B cell (primary cell): ENCODE results near the gene ADGRV1. TPM values are rescaled to one million over a fixed set of nuclear protein-coding genes. Genes with fewer than 3 reads are reported as not detected.

Experiments
- ATAC-seq: fragments of 200-7000 bp; cut with Tn5 transposase; one replicate; pipeline ENCODE4 v1.10.0; 2021; ENCODE audit warnings: low read depth, mild to moderate bottlenecking, moderate number of reproducible peaks, moderate library complexity
- CTCF ChIA-PET: fragments of 350-600 bp; sonication (Branson Sonifier 250); formaldehyde crosslinking; loops from one replicate; lab custom pipeline; 2021; ENCODE audit warnings: antibody characterized with exemption, inconsistent platforms; lab: Charles Lee
- POLR2A ChIA-PET: fragments of 350-600 bp; sonication (Branson Sonifier 250); formaldehyde crosslinking; loops from one replicate; lab custom pipeline; 2021; ENCODE audit warnings: antibody characterized with exemption; lab: Charles Lee
- DNase-seq: peaks from one replicate; pipeline ENCODE4 v3.0.0; 2013
- H2AFZ ChIP-seq: 2 replicates; pipeline ENCODE4 v1.6.1; 2012; ENCODE audit warnings: mild to moderate bottlenecking, low read depth, low read length; ENCODE audit not compliant: insufficient read depth, poor library complexity, severe bottlenecking
- H3K27ac ChIP-seq, 2 donors: 1 replicate in 1 of 2; 2 replicates in 1 of 2; pipeline ENCODE4 v1.5.1; 2012 to 2013; ENCODE audit warnings: low read length in 2 of 2, mild to moderate bottlenecking in 2 of 2, moderate library complexity in 1 of 2
- H3K27me3 ChIP-seq, 4 experiments: fragments of 200-600 bp in 1 of 4; sonication (generic) in 1 of 4; replicated peaks in 1 of 4; 1 replicate in 2 of 4; 2 replicates in 2 of 4; pipeline versions ENCODE4 v1.6.1 to v1.7.0; 2013 to 2016; ENCODE audit warnings: low read length in 3 of 4, mild to moderate bottlenecking in 2 of 4, mixed read lengths in 1 of 4, moderate library complexity in 1 of 4; ENCODE audit not compliant: insufficient read depth in 4 of 4, control insufficient read depth in 3 of 4; ENCODE audit errors: control extremely low read depth in 1 of 4
- H3K36me3 ChIP-seq, 2 experiments: replicated peaks in 1 of 2; 1 replicate in 1 of 2; 2 replicates in 1 of 2; pipeline versions ENCODE4 v1.6.1 to v1.7.1; 2013; ENCODE audit warnings: low read length in 1 of 2; ENCODE audit not compliant: insufficient read depth in 2 of 2, control insufficient read depth in 1 of 2; ENCODE audit errors: control extremely low read depth in 1 of 2, extremely low read depth in 1 of 2
- H3K4me1 ChIP-seq, 2 donors: fragments of 200-600 bp in 1 of 2; sonication (generic) in 1 of 2; 1 replicate in 1 of 2; 2 replicates in 1 of 2; pipeline versions ENCODE4 v1.5.1 to v1.6.1; 2013 to 2017; ENCODE audit warnings: low read length in 2 of 2; ENCODE audit not compliant: control insufficient read depth in 2 of 2, insufficient read depth in 2 of 2
- H3K4me2 ChIP-seq: replicated peaks from 2 replicates; pipeline ENCODE3; 2012; ENCODE audit warnings: mild to moderate bottlenecking, low read depth, low read length; ENCODE audit not compliant: poor library complexity, severe bottlenecking
- H3K4me3 ChIP-seq, 5 experiments: fragments of 200-600 bp in 1 of 5; sonication (generic) in 1 of 5; 1 replicate in 3 of 5; 2 replicates in 2 of 5; pipeline versions ENCODE4 v1.5.1 to v1.7.0; 2011 to 2016; ENCODE audit warnings: low read length in 4 of 5, mild to moderate bottlenecking in 4 of 5, low read depth in 2 of 5, control low read depth in 1 of 5, moderate library complexity in 1 of 5; ENCODE audit not compliant: insufficient read depth in 1 of 5; ENCODE audit errors: control extremely low read depth in 1 of 5, extremely low read depth in 1 of 5
- H3K79me2 ChIP-seq: fragments of 200-600 bp; sonication (generic); one replicate; pipeline ENCODE4 v1.6.0; 2016; ENCODE audit warnings: low read length; ENCODE audit not compliant: control insufficient read depth, insufficient read depth
- H3K9ac ChIP-seq: fragments of 200-600 bp; sonication (generic); 2 replicates; pipeline ENCODE4 v1.6.1; 2017; ENCODE audit warnings: mild to moderate bottlenecking, low read length, moderate library complexity
- H3K9me3 ChIP-seq, 3 donors: one replicate each; pipeline versions ENCODE4 v1.6.1 to v1.7.1; 2013; ENCODE audit warnings: low read length in 2 of 3; ENCODE audit not compliant: control insufficient read depth in 2 of 3, insufficient read depth in 1 of 3; ENCODE audit errors: control extremely low read depth in 1 of 3
- H4K20me1 ChIP-seq: 2 replicates; pipeline ENCODE4 v1.6.0; 2012; ENCODE audit warnings: mild to moderate bottlenecking, low read length; ENCODE audit not compliant: insufficient read depth, control insufficient read depth, poor library complexity, severe bottlenecking
- H3K27ac Mint-ChIP-seq: one replicate; pipeline ENCODE4 v1.8.0; 2021; ENCODE audit warnings: mixed read lengths
- H3K27me3 Mint-ChIP-seq: one replicate; pipeline ENCODE4 v1.8.0; 2021; ENCODE audit warnings: mixed read lengths
- H3K4me1 Mint-ChIP-seq: one replicate; pipeline ENCODE4 v1.8.0; 2021; ENCODE audit warnings: mixed read lengths
- H3K4me3 Mint-ChIP-seq: one replicate; pipeline ENCODE4 v1.8.0; 2021; ENCODE audit warnings: mixed read lengths
- H3K9me3 Mint-ChIP-seq: one replicate; pipeline ENCODE4 v1.8.0; 2022; ENCODE audit warnings: mixed read lengths; ENCODE audit not compliant: insufficient read depth
- EZH2 ChIP-seq: IDR thresholded peaks from 2 replicates; pipeline ENCODE4 v1.6.1; 2012; ENCODE audit warnings: borderline replicate concordance, low read depth, mild to moderate bottlenecking, moderate library complexity, low read length; ENCODE audit not compliant: insufficient read depth, poor library complexity, severe bottlenecking
- WGBS: methylation state at CpG from one replicate; pipeline ENCODE4 v1.1.5; 2013; ENCODE audit warnings: missing lambda C conversion rate; ENCODE audit not compliant: insufficient coverage; 5-methylcytosine and 5-hydroxymethylcytosine counted together
- intact Hi-C: fragments of 100-400 bp; cut with micrococcal nuclease; formaldehyde crosslinking; loops from one replicate; pipeline ENCODE4 v1.10.0; 2022
- polyA plus RNA-seq: library from polyadenylated mRNA; depleted of rRNA; stranded (reverse); fragments of >200 nt; gene quantifications from 2 replicates; pipeline ENCODE4 v1.2.3, GENCODE V29; 2012
- total RNA-seq, 2 donors: library from RNA; stranded (reverse); fragments of 120-200 nt in 1 of 2; gene quantifications; 1 replicate in 1 of 2; 2 replicates in 1 of 2; pipeline versions ENCODE4 v1.2.3 to v1.2.4, GENCODE V29; 2013 to 2022
- TF ChIP-seq, protein P1 (sequence below): fragments of 200-600 bp; IDR thresholded peaks from one replicate; pipeline ENCODE4 v1.8.0; 2022; ENCODE audit warnings: antibody characterized with exemption, mild to moderate bottlenecking

Gene ADGRV1
- total and polyA plus RNA-seq, 2 donors (not counting 1 experiment from before 2014, with no cell fraction given) = 0.07 TPM; not detected in 1

DNA sequence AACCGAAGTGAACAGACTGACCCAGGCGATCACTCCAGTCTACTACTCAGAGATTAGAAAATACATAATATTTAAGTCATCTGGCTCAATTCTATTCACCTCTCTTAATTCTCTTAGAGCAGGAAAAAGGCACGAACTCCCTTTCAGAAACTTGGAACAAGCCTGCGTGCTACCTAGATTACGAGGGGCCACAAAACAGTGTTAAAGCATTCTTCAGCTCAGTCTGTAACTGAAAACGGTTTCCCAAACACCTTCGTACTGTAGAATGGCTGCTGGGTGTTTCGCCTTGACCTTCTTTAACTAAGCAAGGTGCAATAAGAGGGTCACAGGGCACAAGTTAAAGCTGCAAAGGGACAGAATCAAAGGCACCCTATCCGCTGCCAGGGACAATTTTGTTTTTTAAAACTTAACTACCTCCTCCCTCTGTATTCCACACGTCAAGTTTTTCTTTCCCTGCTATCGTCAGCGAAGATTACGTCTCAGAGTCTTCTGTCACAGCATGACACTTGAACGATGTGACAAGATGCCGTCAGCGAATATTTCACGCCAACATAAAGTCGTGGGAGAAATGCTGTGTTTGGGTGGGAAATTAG, 29.9 kb upstream of the ADGRV1 start:
- Histone ChIP-seq H3K4me2 (peak overlapping the region; percentile 92), H3K9ac (peak overlapping the region; percentile 90), H3K27me3 (peaks cover 0 to 15% (median 10%) of the 10 kb centered on the region in 4 experiments), H3K4me1 (peaks cover 15 to 24% of the 10 kb centered on the region in 2 donors), H3K27ac (peak overlapping the region; percentile 88 to 94), H3K36me3 (peaks cover 0 to 11% of the 10 kb centered on the region in 2 experiments), H3K79me2 (peaks cover 36% of the 10 kb centered on the region), H2AFZ (peak overlapping the region; percentile 94), H3K9me3 (no peaks in the 10 kb centered on the region), H3K4me3 (peak overlapping the region; percentile 78 to 95 (median 83)), H4K20me1 (peaks cover 15% of the 10 kb centered on the region)
- Mint-ChIP-seq H3K4me3 (peak overlapping the region; percentile 99), H3K27ac (peak overlapping the region; percentile 99), H3K27me3 (peaks cover 17% of the 10 kb centered on the region), H3K9me3 (no peaks in the 10 kb centered on the region), H3K4me1 (peaks cover 36% of the 10 kb centered on the region)
- intact Hi-C loops = loop anchor here (1.0 to 2.0 kb wide), 3 partner anchors 54 to 856 kb away; partner anchors contain the start of genes CETN3, MBLAC2 and POLR3G
- DNase-seq (no peak), ATAC-seq (no peak)
- 6% methylated on average over 16 of the region's 18 CpGs for WGBS
- TF ChIP-seq, protein P1, sequence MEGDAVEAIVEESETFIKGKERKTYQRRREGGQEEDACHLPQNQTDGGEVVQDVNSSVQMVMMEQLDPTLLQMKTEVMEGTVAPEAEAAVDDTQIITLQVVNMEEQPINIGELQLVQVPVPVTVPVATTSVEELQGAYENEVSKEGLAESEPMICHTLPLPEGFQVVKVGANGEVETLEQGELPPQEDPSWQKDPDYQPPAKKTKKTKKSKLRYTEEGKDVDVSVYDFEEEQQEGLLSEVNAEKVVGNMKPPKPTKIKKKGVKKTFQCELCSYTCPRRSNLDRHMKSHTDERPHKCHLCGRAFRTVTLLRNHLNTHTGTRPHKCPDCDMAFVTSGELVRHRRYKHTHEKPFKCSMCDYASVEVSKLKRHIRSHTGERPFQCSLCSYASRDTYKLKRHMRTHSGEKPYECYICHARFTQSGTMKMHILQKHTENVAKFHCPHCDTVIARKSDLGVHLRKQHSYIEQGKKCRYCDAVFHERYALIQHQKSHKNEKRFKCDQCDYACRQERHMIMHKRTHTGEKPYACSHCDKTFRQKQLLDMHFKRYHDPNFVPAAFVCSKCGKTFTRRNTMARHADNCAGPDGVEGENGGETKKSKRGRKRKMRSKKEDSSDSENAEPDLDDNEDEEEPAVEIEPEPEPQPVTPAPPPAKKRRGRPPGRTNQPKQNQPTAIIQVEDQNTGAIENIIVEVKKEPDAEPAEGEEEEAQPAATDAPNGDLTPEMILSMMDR = no peak
- no peak for TF ChIP-seq EZH2
- CTCF ChIA-PET = interaction anchor here (1.0 to 3.7 kb wide), 3 partner anchors 54 to 90 kb away, joined by 3 to 68 read pairs (median 10); partner anchors contain the start of genes MBLAC2 and POLR3G
- POLR2A ChIA-PET = interaction anchor here (0.6 to 2.9 kb wide), 4 partner anchors 73 to 1084 kb away, joined by 3 to 12 read pairs (median 5); partner anchors contain the start of gene CETN3
